ENCODE measurements around the gene NXNL1.

Gene NXNL1

DNA sequence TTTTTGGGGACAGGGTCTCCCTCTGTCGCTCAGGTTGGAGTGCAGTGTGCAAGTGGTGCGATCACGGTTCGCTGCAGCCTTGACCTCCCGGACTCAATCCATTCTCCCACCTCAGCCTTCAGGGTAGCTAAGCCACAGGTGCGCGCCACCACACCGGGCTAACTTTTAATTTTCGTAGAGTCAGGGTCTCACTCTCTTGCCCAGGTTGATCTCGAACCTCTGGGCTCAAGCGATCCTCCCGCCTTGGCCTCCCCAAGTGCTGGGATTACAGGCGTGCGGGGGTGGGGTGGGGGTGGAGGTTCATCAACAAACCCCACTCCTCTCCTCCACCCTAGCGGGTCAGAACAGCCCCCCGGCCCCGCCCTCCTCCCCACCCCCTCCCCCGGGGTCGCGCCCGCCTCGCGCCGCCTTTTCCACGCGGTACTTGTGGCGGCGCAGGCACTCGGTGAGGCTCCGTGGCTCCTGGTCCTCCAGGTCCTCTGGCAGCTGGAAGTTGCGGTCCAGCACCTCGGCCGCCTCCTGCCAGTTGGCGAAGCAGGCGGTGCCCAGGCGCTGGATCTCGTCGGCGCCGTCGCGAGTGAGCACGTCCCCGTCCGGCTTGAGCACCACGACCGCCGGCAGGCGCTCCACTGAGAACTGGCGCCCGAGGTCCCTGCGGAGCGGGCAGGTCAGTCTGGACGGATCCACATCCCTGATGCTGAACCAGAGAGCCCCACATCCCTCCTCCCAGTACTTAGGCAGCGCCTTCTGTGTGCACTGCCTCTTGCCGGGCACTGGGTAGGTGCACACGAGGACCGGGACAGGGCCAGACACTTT is 5.2 kb downstream of the NXNL1 start:
- DNase-seq: no peak

- no peak for DNase-seq
These were observed 6.1 kb downstream of the NXNL1 start for GRCh38 chr19:17454576-17455071.

- no peak for DNase-seq
These were observed 8.9 kb downstream of the NXNL1 start for GRCh38 chr19:17451820-17452219.

DNA sequence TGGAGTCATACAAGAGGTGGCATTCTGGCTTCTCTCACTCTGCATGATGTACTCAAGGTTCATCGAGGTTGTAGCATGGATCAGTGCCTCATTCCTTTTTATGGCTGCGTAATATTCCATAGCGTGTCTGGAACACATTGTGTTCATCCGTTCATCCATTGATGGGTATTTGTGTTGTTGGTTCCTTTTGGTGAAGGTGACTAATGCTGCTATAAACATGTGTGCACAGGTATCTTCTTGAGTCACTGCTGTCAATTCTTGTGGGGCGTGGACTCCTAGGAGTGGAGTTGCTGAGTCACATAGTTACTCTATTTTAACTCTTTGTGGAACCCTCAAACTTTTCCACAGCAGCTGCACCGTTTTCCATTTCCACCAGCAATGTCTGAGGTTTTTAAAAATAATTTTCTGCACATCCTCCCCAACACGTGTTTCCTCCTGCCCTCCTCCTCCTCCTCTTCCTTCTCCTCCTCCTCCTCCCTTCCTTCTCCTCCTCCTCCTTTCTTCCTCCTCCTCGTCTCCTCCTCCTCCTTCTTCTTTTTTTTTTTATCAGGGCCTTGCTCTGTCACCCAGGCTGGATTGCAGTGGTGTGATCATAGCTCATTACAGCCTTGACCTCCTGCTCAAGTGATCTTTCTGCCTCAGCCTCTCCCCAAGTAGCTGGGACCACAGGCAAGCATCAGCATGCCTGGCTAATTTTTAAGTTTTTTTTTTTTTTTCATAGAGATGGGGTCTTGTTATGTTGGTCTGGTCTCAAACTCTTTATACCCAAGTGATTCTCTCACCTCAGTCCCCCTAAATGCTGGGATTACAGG is 10.3 kb downstream of the NXNL1 start:
- no peak for DNase-seq

DNA sequence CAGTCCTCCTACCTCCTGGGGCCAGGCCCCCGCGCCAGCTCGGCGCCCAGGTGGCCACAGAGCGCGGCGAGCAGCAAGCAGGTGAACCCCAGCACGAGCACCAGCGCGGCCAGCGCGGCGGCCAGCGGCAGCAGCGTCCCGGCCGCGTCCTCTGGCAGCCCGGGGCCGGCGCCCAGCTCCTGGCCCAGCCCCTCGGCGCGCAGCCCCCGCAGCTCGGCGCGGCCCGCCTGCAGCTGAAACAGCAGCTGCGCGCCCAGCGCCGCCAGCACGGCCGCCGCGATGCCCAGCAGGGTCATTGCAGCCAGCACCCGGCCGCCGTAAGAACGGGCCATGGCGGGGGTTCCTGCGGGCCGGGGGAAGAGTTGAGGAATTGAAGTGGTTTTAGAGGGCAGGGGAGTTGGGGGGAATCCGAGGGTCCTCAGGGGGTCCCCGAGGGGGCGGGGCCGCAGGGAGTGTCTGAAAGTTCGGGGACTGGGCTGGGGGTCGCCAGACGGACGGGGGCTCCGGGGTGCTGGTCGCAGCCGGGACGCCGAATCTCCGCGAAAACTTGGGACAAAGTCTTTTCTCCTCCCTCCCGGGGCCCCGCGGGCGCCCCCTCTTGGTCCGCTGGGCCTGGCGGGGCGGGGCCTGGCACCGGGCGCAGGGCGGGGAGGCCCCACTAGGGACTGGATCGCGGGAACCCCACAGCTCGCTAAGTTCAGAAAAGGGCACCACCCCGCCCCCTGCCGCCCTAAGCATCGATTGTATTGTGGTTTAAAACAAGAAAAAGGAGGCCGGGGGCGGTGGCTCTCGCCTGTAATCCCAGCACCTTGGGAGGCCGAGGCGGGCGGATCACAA is 12.4 kb downstream of the NXNL1 start, which contains the start of gene TMEM221:
TSS of gene TMEM221 (minus strand) at position 538 of the 837 bp plus-strand sequence. CDS start at position 332, 206 bp downstream.
- DNase-seq: no peak

GRCh38 chr19:17447704-17448130 is 13.0 kb downstream of the NXNL1 start:
- no peak for DNase-seq

DNA sequence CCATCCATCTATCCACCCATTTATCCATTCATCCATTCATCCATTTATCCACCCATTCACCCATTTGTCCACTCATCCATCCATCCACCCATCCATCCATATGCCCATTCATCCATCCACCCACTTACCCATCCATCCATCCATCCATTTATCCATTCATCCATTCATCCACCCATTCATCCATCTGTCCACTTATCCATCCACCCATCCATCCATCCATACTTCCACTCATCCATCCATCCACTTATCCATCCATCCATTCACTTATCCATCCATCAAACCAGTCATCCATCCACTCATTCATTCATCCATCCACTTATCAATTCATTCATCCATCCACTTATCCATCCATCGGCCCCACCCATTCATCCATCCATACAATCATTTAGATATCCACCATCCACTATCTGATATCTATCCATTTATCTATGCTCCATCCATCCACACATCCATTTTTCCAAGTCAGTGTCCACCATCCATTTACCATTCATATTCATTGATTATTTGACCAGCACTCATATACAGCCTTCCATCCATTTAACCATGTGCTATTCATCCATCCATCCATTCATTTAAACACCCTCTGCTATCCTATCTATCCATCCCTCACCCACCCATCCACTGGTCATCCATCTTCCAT is 15.1 kb downstream of the NXNL1 start:
- DNase-seq: no peak

GRCh38 chr19:17441241-17442021 is 19.3 kb downstream of the NXNL1 start:
- no peak for DNase-seq

GRCh38 chr19:17436874-17437267 is 23.9 kb downstream of the NXNL1 start:
- DNase-seq: no peak

GRCh38 chr19:17436094-17436873 is 24.4 kb downstream of the NXNL1 start:
- no peak for DNase-seq

GRCh38 chr19:17435218-17435617 is 25.5 kb downstream of the NXNL1 start:
- no peak for DNase-seq

- DNase-seq: no peak
These were observed 29.3 kb downstream of the NXNL1 start for GRCh38 chr19:17431417-17431816.

DNA sequence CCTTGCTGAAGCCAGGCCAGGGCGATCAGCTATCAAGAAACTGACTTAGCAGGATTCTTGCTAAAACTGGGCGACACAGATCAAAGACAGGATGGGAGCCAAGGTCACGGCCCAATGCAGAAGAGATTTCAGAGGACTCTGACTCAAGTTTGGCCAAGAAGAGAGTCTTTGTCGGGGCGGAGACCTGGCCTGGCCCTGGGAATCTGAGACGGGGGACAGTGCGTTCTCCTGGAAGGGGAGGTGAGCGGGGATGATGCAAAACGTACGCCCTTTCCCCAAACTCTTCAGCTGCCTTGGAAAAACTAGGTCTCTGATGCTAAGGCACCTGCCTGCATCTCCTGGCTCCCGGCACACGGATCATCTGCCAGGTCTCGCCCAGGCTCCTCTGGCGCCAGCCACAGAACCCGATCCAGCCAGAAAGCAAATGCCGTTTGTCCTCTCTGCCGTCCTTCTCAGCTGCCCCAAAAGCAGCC is 31.0 kb downstream of the NXNL1 start:
- DNase-seq: no peak

GRCh38 chr19:17424743-17425365 is 35.9 kb downstream of the NXNL1 start:
- DNase-seq: no peak

DNA sequence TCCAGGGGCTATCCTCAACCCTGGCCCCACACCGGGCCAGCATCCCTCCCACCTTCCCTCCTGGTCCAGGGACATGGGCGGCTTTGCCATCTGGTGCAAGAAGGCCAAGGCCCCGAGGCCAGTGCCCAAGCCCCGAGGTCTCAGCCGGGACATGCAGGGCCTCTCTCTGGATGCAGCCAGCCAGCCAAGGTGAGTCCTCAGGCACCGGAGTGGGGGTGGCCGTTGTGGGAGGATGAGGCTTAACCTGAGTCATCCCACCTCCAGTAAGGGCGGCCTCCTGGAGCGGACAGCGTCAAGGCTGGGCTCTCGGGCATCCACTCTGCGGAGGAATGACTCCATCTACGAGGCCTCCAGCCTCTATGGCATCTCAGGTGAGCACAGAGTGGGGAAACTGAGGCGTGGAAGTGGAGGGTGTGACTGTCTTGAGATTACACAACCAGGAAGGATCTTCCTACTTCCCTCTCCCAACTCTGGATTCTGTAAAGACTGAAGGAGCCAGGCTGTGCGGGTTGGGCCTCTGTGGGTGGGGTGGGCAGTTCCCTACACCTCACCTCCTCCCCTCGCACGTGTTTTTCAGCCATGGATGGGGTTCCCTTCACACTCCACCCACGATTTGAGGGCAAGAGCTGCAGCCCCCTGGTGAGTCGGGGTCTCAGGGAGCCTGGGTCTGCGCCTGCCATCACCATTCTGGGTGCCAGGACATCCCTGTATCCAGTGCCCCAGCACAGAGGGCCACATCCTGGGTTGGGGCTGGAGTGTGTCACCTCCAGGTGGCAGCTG is 37.1 kb downstream of the NXNL1 start:
- no peak for DNase-seq

DNA sequence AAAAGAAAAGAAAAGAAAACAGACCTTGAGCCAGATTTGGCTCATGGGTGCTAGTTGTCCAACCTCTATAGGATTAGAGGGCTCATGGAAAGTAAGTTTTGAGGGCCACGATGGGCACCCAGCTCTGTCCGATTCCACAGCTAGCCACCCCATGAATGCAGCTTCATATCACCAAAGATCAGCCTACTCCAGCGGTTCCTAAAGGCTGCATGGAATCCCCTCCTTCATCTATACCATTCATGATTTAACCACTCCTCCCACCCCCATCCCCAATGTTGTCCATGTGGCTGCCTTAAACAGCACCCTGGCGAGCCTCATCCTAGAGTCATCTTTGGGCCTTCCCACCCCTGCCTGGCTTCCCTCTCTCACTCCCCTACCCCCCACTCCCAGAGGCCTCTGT is 38.8 kb downstream of the NXNL1 start:
- DNase-seq: no peak

DNA sequence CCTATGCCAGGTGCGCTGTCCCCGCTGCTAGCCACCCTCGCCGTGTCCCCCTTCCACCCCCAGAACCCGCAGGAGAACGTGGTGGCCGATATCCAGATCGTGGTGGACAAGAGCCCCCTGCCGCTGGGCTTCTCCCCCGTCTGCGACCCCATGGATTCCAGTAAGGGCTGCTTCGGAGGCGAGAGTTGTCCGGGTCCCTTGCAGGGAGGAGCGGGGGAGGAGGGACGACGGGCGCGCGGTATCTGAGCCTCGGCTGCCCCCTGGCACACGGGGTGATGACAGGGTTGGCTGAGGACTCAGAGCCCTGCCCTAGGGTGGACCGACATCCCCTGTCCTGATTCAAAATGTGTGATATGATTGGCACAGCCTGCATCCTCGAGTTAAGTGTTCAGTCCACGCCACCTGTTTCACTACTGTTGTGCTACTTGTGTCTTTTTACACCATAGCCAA is 40.2 kb downstream of the NXNL1 start:
- no peak for DNase-seq

- DNase-seq: peak; percentile 81
These were observed 40.9 kb downstream of the NXNL1 start, which contains the start of gene MVB12A for GRCh38 chr19:17419621-17420474. TSS of gene MVB12A (plus strand) at chr19:17420047. CDS start at chr19:17420136, 89 bp downstream.
